Spleen (tissue), 7 donors: ENCODE data around the gene RNF215.

Source experiments
- CTCF ChIP-seq, 11 experiments: fragments of 200-600 bp in 7 of 11; fragments of 450-650 bp in 4 of 11; sonication (generic) in 4 of 11; IDR thresholded peaks in 8 of 11; conservative IDR thresholded peaks in 3 of 11; 1 replicate in 7 of 11; 2 replicates in 4 of 11; pipeline versions ENCODE4 v1.4.0 to v1.8.0; 2016 to 2021; ENCODE audit warnings: antibody characterized with exemption in 11 of 11, inconsistent platforms in 4 of 11, mild to moderate bottlenecking in 1 of 11
- POLR2A ChIP-seq, 3 donors: fragments of 450-650 bp; IDR thresholded peaks; one replicate each; pipeline ENCODE4 v1.5.1; 2017; ENCODE audit warnings: antibody characterized with exemption in 3 of 3, mild to moderate bottlenecking in 1 of 3
- donor health status: DM: no; HTN: no; CAD: no; lungs with moderate emphysema.
- donor health status: DM: no; HTN: no; CAD: no.
- donor health status: DM: no; HTN: no; CAD: no.

- TF ChIP-seq CTCF (IDR thresholded peaks at IDR 0.05 in 8 of 11, conservative IDR thresholded peaks at IDR 0.05 in 3 of 11): no peak
- no peak for TF ChIP-seq POLR2A (IDR thresholded peaks at IDR 0.05)
These were observed 7.2 kb downstream of the RNF215 start for GRCh38 chr22:30380011-30380410.
